ENCODE data around the gene PRKCSH. TPM values are rescaled to one million over a fixed set of nuclear protein-coding genes. Genes with fewer than 3 reads are reported as not detected.
"Not testable (repeated sequence)": the region's sequence is repeated elsewhere in the genome, so short reads cannot be mapped to it uniquely, and the experiment has no call there.

PRKCSH gene
- polyA plus RNA-seq, 3 donors: 24.9 to 172 (median 28.4) TPM

DNA sequence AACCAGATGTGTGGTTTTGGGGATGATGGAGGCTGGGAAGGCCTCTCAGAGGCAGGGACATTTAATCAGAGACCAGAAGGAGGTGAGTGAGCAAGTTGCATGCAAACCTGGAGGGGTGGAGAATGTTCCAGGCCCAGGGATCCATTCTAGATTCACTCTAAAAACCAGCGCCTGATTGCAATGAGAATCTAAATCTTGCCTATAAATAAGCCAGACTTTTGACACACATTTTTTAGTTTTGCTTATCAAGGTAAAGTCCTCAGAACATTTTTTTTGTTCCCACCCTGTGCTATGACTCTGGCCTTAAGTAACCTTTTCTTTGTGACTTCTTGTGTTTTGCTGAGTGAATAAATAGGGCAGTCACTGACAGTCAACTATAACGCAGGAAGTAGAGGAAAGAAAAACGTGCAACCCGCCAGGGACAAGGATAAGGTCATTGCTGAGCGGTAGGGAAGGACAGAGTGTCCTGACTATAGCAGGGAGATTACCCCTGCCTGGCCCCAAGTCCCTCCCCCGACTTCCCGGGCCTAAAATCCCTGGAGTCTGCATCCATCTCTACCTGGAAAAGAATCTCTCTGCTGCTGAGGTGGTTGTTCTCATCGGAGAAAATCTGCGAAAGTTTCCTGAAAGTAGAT lies 30.7 kb upstream of the PRKCSH start:
- H3K4me3 ChIP-seq (replicated peaks in 1 of 3; ENCODE audit: low read depth in 2 of 3, low read length in 3 of 3): no peak overlapping the region
- no peaks in the 10 kb centered on the region for H4K20me1 ChIP-seq (ENCODE audit: insufficient read depth, low read length)
- TF ChIP-seq, protein P1, sequence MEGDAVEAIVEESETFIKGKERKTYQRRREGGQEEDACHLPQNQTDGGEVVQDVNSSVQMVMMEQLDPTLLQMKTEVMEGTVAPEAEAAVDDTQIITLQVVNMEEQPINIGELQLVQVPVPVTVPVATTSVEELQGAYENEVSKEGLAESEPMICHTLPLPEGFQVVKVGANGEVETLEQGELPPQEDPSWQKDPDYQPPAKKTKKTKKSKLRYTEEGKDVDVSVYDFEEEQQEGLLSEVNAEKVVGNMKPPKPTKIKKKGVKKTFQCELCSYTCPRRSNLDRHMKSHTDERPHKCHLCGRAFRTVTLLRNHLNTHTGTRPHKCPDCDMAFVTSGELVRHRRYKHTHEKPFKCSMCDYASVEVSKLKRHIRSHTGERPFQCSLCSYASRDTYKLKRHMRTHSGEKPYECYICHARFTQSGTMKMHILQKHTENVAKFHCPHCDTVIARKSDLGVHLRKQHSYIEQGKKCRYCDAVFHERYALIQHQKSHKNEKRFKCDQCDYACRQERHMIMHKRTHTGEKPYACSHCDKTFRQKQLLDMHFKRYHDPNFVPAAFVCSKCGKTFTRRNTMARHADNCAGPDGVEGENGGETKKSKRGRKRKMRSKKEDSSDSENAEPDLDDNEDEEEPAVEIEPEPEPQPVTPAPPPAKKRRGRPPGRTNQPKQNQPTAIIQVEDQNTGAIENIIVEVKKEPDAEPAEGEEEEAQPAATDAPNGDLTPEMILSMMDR (IDR thresholded peaks at IDR 0.05): no peak
- Mint-ChIP-seq H3K9me3 (no peaks in the 10 kb centered on the region), H3K27ac (no peak overlapping the region), H3K4me3 (no peak overlapping the region), H3K36me3 (no peaks in the 10 kb centered on the region), H3K27me3 (ENCODE audit: low read depth in 3 of 3) (peaks cover 9 to 26% (median 16%) of the 10 kb centered on the region in 3 donors), H3K4me1 (peaks cover 19% of the 10 kb centered on the region)
- no peaks in the 10 kb centered on the region for H3K36me3 ChIP-seq (replicated peaks in 1 of 2; ENCODE audit: control insufficient read depth in 1 of 2, insufficient read depth in 2 of 2, low read length in 2 of 2)
- DNase-seq: no peak
- WGBS (ENCODE audit: insufficient coverage): 61% methylated on average over 6 of the region's 9 CpGs
- H3K4me2 ChIP-seq (replicated peaks; ENCODE audit: extremely low read depth, low read length, poor library complexity, severe bottlenecking): no peak overlapping the region
- no peaks in the 10 kb centered on the region for H3K9me3 ChIP-seq (replicated peaks in 1 of 2; ENCODE audit: control insufficient read depth in 1 of 2, insufficient read depth in 1 of 2, low read length in 2 of 2)
- H3K27me3 ChIP-seq (ENCODE audit: control insufficient read depth in 2 of 2, insufficient read depth in 2 of 2, low read length in 2 of 2): peaks cover 0 to 2% of the 10 kb centered on the region in 2 donors
- intact Hi-C loops (cut with micrococcal nuclease): no loop called here
- H3K9ac ChIP-seq (ENCODE audit: insufficient read depth, low read length, poor library complexity, severe bottlenecking): no peak overlapping the region
- H2AFZ ChIP-seq (ENCODE audit: insufficient read depth, low read depth, low read length, poor library complexity, severe bottlenecking): no peak overlapping the region
- H3K79me2 ChIP-seq (ENCODE audit: insufficient read depth, low read length): no peaks in the 10 kb centered on the region
- H3K4me1 ChIP-seq (ENCODE audit: control insufficient read depth in 1 of 2, insufficient read depth in 2 of 2, low read length in 2 of 2): peaks cover 14 to 16% of the 10 kb centered on the region in 2 donors
- no peak overlapping the region for H3K27ac ChIP-seq (ENCODE audit: low read depth in 1 of 2, low read length in 2 of 2)

DNA sequence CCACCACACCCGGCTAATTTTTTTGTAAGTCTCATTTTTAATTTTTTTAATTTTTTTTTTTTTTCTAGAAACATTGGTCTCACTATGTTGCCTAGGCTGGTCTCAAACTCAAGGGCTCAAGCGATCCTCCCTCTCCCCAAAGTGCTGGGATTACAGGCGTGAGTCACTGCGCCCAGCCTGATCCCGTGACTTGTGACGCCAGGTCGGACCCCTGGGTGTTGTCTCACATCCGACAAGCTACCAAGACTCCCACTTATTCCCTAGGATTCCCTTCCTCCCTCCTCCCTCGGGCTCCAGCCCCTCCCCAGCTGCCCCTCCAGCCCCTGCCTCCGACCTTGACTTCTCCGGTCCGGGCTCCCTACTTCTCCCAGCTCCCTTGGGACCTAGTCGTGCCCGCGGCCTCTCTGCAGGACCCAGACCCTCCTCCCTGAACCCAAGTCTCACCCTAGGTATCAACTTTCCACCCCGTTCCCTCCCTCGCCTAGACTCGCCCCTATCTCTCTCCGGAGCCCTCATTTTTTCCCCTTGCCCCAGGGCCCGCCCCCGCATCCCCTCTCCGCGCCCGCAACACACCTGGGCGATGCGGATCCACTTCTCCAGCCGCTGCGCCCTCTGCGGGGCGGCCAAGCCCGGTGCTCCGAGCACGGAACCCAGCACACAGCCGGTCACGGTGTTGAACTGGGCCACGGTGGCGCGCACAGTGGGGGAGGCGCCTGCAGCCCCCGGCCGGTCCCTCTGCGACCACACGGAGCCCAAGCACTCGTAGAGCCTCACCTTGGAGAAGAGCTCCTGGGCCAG lies 29.4 kb upstream of the PRKCSH start:
- Histone ChIP-seq H3K27ac (ENCODE audit: low read depth in 1 of 2, low read length in 2 of 2) (no peak overlapping the region), H3K4me1 (ENCODE audit: control insufficient read depth in 1 of 2, insufficient read depth in 2 of 2, low read length in 2 of 2) (peaks cover 14 to 16% of the 10 kb centered on the region in 2 donors), H3K9me3 (replicated peaks in 1 of 2; ENCODE audit: control insufficient read depth in 1 of 2, insufficient read depth in 1 of 2, low read length in 2 of 2) (no peaks in the 10 kb centered on the region), H3K79me2 (ENCODE audit: insufficient read depth, low read length) (no peaks in the 10 kb centered on the region), H3K4me3 (replicated peaks in 1 of 3; ENCODE audit: low read depth in 2 of 3, low read length in 3 of 3) (peak overlapping the region in 1 of 3 experiments; percentile 61), H2AFZ (ENCODE audit: insufficient read depth, low read depth, low read length, poor library complexity, severe bottlenecking) (peak overlapping the region; percentile 72), H4K20me1 (ENCODE audit: insufficient read depth, low read length) (no peaks in the 10 kb centered on the region), H3K4me2 (replicated peaks; ENCODE audit: extremely low read depth, low read length, poor library complexity, severe bottlenecking) (peak overlapping the region; percentile 71), H3K36me3 (replicated peaks in 1 of 2; ENCODE audit: control insufficient read depth in 1 of 2, insufficient read depth in 2 of 2, low read length in 2 of 2) (no peaks in the 10 kb centered on the region), H3K27me3 (ENCODE audit: control insufficient read depth in 2 of 2, insufficient read depth in 2 of 2, low read length in 2 of 2) (peaks cover 0 to 4% of the 10 kb centered on the region in 2 donors), H3K9ac (ENCODE audit: insufficient read depth, low read length, poor library complexity, severe bottlenecking) (peak overlapping the region; percentile 21)
- DNase-seq: no peak
- Mint-ChIP-seq H3K27me3 (ENCODE audit: low read depth in 3 of 3) (peaks cover 9 to 30% (median 16%) of the 10 kb centered on the region in 3 donors), H3K27ac (no peak overlapping the region), H3K4me3 (peak overlapping the region; percentile 31 to 79), H3K36me3 (no peaks in the 10 kb centered on the region), H3K9me3 (no peaks in the 10 kb centered on the region), H3K4me1 (peaks cover 19% of the 10 kb centered on the region)
- intact Hi-C loops (cut with micrococcal nuclease): no loop called here
- TF ChIP-seq, protein P1 (IDR thresholded peaks at IDR 0.05): peak; percentile 38
- 28% methylated on average over 39 of the region's 44 CpGs for WGBS (ENCODE audit: insufficient coverage)

DNA sequence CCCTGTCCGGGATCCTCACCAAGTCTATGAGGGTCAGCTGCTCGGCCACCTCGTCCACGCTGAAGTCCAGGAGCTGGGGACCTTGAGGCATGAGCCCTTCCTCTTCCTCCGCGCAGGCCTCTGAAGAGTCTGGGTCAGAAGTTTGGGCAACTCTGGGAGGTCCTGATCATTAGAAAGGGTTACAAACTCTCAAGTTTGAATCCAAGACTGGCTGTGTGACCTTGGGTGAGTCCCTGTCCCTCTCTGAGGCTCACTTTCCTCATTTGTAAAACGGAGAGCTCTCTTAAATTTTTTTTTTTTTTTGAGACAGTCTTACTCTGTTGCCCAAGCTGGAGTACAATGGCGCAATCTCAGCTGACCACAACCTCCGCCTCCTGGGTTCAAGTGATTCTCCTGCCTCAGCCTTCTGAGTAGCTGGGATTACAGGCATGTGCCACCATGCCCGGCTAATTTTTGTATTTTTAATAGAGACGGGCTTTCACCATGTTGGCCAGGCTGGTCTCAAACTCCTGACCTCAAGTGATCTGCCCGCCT lies 28.7 kb upstream of the PRKCSH start:
- H3K79me2 ChIP-seq (ENCODE audit: insufficient read depth, low read length); H3K36me3 Mint-ChIP-seq; H3K9me3 ChIP-seq (replicated peaks in 1 of 2; ENCODE audit: control insufficient read depth in 1 of 2, insufficient read depth in 1 of 2, low read length in 2 of 2); intact Hi-C loops (cut with micrococcal nuclease); H3K9me3 Mint-ChIP-seq; H3K36me3 ChIP-seq (replicated peaks in 1 of 2; ENCODE audit: control insufficient read depth in 1 of 2, insufficient read depth in 2 of 2, low read length in 2 of 2); H3K27me3 ChIP-seq (ENCODE audit: control insufficient read depth in 2 of 2, insufficient read depth in 2 of 2, low read length in 2 of 2); H4K20me1 ChIP-seq (ENCODE audit: insufficient read depth, low read length); H3K27ac ChIP-seq (ENCODE audit: low read depth in 1 of 2, low read length in 2 of 2): not testable (repeated sequence)
- H3K27ac Mint-ChIP-seq: peak overlapping the region in 3 of 7 donors; percentile 25 to 76 (median 70)
- 31% methylated on average over 5 of the region's 12 CpGs for WGBS (ENCODE audit: insufficient coverage)
- H2AFZ ChIP-seq (ENCODE audit: insufficient read depth, low read depth, low read length, poor library complexity, severe bottlenecking): peak overlapping the region; percentile 72
- DNase-seq: peak; percentile 42 to 52 (median 42)
- peak overlapping the region; percentile 31 to 79 for H3K4me3 Mint-ChIP-seq
- H3K9ac ChIP-seq (ENCODE audit: insufficient read depth, low read length, poor library complexity, severe bottlenecking): peak overlapping the region; percentile 21
- peaks cover 14 to 16% of the 10 kb centered on the region in 2 donors for H3K4me1 ChIP-seq (ENCODE audit: control insufficient read depth in 1 of 2, insufficient read depth in 2 of 2, low read length in 2 of 2)
- peaks cover 14 to 34% (median 21%) of the 10 kb centered on the region in 3 donors for H3K27me3 Mint-ChIP-seq (ENCODE audit: low read depth in 3 of 3)
- peaks cover 19% of the 10 kb centered on the region for H3K4me1 Mint-ChIP-seq
- H3K4me2 ChIP-seq (replicated peaks; ENCODE audit: extremely low read depth, low read length, poor library complexity, severe bottlenecking): peak overlapping the region; percentile 71
- peak overlapping the region in 1 of 3 experiments; percentile 61 for H3K4me3 ChIP-seq (replicated peaks in 1 of 3; ENCODE audit: low read depth in 2 of 3, low read length in 3 of 3)
